Measurements from ENCODE around the gene SYT8.

The SYT8 gene

DNA sequence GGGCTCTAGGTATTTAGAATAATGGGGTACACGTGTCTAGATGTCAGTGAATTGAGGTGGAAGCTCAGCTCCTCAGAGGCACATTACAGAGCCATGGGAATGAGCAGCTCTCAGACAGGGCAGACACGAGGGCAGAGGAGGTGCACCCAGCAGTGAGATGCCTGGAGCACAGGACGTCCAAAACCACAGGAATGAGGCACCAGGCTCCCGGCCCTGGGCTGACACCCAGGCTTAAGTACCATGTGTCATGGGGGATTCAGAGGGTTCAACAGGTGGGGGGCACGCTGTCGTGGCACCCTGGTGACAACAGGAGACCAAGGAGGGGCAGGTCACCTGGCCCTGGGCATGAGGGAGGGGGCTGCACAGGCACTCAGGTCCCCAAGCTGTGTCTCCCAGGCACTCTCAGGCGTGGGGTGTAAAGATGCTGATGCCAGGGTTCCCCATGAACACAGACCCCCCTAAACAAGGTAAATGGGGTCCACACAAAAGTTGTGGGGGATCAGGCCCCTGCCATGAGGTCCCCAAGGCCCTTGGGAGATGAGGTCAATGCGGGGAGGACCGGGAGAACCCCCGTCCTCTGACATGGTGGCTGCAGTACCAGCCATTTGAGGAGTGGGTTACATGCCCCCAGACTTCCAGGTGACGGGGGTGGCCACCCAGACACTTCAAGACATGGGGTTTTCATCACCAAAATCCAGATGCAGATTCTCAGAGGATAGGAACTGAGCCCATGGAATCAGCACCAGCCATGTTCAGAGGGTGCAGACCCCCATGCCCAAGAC, 5.6 kb upstream of the SYT8 start:
- Histone ChIP-seq H3K27ac (peak overlapping the region; percentile 55 to 97), H3K4me3 (no peak overlapping the region)
- TF ChIP-seq, protein P1, sequence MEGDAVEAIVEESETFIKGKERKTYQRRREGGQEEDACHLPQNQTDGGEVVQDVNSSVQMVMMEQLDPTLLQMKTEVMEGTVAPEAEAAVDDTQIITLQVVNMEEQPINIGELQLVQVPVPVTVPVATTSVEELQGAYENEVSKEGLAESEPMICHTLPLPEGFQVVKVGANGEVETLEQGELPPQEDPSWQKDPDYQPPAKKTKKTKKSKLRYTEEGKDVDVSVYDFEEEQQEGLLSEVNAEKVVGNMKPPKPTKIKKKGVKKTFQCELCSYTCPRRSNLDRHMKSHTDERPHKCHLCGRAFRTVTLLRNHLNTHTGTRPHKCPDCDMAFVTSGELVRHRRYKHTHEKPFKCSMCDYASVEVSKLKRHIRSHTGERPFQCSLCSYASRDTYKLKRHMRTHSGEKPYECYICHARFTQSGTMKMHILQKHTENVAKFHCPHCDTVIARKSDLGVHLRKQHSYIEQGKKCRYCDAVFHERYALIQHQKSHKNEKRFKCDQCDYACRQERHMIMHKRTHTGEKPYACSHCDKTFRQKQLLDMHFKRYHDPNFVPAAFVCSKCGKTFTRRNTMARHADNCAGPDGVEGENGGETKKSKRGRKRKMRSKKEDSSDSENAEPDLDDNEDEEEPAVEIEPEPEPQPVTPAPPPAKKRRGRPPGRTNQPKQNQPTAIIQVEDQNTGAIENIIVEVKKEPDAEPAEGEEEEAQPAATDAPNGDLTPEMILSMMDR (IDR thresholded peaks at IDR 0.05): no peak
- DNase-seq (ENCODE audit: low spot score): no peak

DNA sequence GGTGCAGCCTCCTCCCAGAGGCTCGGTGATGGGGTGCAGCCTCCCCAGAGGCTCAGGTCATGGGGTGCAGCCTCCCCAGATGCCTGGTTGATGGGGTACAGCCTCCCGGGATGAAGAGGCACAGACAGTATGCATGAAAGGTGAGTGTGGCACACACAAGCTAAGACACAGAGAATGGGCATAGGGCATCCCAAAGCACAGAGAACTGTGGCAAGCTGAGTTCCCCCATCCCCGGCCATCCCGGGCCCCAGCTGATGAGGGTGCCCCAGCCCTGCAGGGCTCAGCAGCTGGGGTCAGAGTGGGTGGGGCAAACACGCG, 4.8 kb upstream of the SYT8 start:
- Histone ChIP-seq H3K27ac (peak overlapping the region; percentile 55 to 97), H3K4me3 (no peak overlapping the region)
- TF ChIP-seq, protein P1 (IDR thresholded peaks at IDR 0.05): no peak
- DNase-seq (ENCODE audit: low spot score): no peak

DNA sequence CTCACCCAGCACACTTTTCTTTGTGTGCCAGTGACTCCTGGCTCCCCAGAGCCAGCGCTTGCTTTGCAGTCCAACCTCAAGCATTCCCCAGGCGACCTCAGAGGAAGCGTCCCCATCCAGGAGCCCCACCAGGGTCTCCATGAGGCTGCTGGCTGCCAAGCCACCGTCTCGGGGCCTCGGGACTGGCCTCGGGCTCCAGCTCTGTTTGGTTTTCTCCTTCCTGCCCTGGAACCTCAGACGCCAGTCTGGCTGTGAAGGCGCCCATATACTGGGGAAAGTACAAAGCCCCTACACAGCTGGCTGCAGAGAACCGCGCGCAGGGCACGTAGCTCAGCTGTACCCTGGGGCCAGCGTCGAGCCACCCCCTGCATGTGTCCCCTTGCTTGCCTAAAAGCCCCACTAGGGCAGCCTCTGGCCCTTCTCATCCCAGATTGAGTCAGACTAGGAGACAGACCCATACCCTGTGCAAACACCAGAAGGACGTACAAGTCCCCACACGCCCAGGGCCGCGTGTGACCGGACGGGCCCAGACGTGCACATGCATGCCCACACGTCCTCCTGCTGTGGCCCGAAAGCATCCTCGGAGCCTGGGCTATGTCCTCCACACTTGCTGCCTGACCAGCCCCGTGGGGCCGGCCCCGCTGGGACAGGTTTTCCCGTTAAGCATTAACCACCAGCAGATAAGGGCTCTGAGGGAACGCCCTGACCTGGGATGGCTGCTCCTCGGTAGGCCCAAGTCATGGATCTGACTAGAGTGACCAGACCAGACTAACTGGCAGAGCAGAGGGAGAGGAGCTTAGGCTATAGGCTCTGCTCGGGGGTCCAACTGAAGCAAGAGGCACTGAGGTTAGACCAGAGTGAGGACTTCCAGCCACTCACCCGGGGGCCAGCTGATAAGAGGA, 4.2 kb upstream of the SYT8 start:
- TF ChIP-seq, protein P1 (IDR thresholded peaks at IDR 0.05): no peak
- DNase-seq (ENCODE audit: low spot score): no peak
- Histone ChIP-seq H3K4me3 (no peak overlapping the region), H3K27ac (peak overlapping the region; percentile 55 to 97)

DNA sequence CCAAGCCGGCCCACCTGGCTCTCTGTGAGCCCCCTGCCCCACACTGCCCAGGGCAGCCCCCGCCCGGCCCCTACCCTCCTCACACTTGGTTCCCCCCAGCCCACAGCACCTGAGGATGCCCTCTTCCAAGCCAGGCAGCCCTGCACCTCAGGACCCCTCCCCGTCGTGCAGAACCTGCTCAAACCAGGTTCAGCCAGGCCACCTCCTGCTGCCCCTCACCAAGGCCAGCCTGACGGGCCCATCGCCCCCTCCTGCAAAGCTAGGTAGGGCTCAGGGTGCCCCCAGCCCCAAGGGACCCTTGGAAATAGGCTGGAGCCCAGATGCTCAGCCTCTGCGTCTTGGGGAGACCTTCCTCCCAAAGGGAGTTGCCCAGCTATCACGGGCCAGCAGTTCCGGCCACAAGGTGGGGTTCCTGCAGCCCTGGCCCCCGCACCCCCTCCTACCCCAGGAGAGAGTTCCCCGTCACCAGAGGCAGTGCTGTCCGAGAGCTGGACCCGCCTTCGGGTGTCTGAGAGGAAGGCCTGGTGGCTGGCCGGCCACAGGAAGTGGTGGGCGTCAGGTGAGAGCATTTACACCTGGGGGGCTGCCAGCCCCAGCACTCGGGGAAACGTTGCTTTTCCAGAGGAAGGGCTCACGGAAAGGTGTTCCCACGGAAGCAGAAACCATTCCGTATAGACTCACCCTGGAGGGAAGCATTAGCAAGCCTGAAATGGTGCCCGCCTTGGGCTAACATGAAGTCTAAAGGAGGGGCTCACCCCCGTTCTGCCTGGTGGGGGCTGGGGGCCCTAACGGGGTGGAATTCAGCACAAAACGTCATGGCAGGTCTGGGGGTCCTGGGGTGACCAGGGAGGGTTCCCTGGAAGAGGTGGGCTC, 3.2 kb upstream of the SYT8 start:
- DNase-seq (ENCODE audit: low spot score): no peak
- peak overlapping the region; percentile 55 to 97 for H3K27ac ChIP-seq
- TF ChIP-seq, protein P1 (IDR thresholded peaks at IDR 0.05): no peak

DNA sequence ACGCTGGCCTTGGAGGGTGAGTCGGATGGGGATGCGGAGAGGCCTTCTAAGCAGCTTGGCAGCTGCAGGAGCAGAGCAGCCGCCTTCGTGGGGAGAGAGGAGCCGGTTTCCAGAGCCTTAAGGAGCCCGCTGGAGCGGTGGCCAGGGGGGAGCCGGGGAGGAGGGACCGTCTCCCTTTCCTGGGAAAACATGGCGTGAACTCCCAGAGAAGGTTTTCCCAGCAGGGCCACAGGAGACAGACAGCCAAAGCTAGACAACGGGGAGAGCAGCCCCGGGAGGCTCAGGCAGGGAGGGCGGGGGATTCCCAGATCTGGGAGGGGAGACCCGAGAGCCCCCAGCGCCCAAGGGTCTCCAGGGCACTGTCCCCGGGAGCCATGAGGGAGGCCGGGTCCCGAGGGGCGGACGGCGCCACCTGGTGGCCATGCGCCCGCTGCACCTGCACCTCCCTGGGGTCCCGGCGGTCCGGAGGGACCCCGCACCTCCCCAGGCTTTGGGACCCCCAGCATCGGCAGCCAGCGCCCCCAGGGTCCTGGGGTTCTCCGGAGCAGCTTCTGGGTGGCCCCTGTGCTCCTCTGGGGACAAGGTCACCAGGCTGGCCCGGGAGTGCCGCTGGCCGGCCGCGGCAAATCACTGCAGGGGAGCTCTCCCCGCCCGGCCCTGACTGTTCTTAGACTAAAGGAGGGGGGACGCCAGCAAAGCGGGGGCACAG, 2.4 kb upstream of the SYT8 start:
- DNase-seq (ENCODE audit: low spot score): no peak
- TF ChIP-seq, protein P1 (IDR thresholded peaks at IDR 0.05): peak; percentile 99
- H3K4me3 ChIP-seq: peak overlapping the region; percentile 46
- peak overlapping the region; percentile 55 to 97 for H3K27ac ChIP-seq

More for the DNA sequence above, 3.2 kb upstream of the SYT8 start:
- H3K4me3 ChIP-seq: no peak overlapping the region

DNA sequence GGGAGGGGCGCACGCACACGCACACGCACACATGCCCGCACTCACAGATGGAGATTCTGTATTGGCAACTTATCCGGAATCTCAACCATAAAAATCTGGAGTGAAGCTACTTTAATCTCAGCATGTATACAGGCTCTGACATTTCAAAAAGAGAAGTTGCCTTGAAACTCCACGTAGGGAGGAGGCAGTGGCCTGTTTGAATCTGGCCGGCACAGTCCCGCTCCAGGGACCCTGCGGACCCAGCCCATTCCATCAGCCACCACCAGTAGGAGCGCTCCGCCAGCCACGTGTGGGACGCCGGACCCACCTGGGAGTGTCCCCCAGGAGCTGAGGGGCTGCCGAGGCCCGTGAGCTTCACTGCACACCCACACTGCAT, 1.9 kb upstream of the SYT8 start:
- Histone ChIP-seq H3K4me3 (peak overlapping the region; percentile 46), H3K27ac (no peak overlapping the region)
- TF ChIP-seq, protein P1 (IDR thresholded peaks at IDR 0.05): no peak
- DNase-seq (ENCODE audit: low spot score): no peak
